Stimulated activated CD4-positive, alpha-beta T cell treated with anti-CD3 and anti-CD28 coated beads, Interleukin-15, amount 100 ng/mL, for 1 hour (primary cell): ENCODE results near the gene MDGA2.
"Not testable (repeated sequence)": the region's sequence is repeated elsewhere in the genome, so short reads cannot be mapped to it uniquely, and the experiment has no call there.

Experiments
- DNase-seq, 2 donors: peaks; one replicate each; pipeline ENCODE4 v3.0.0-alpha.2; 2020; ENCODE audit warnings: low read depth in 1 of 2, low spot score in 1 of 2

MDGA2 gene

DNA sequence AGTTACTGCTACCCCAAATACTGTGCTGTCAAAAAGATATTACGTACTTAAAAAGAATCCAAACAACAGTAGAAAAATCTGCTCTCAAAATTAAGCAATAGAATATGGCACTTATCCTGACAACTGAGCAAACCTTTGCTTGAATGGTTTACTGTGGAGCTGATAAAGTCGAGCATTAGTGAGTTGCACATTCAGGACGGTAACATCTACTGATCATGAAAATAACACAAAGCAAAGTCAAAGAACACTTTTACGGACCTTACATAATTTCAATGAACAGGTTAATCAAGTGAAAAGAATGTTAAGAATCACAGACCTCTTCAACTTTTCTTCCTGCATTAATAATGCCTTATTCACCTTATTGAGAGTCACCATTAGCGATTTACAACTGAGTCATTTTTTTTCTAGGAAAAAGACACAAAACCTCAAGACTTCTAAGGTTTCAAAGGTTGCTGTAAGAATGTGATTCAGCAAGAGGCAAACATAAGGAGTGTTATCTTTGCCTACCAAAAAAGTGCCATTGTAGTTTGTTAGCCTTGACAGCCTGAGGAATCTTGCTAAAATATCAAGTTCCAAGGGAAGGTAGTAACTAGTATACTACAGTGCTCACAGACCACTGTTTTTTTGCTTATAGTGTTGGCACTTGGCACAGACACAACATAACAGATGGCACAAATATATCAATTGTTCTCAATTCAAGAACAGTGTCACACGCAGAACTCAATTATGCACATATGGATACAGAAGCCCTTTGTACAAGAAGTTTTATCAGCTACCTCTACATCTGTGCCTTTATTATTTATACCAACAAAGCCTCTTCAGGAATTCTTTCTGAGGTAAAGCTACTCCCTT, 689.6 kb downstream of the MDGA2 start:
- DNase-seq: no peak

- DNase-seq: no peak
These were observed 702.1 kb downstream of the MDGA2 start for GRCh38 chr14:46973295-46973694.

DNA sequence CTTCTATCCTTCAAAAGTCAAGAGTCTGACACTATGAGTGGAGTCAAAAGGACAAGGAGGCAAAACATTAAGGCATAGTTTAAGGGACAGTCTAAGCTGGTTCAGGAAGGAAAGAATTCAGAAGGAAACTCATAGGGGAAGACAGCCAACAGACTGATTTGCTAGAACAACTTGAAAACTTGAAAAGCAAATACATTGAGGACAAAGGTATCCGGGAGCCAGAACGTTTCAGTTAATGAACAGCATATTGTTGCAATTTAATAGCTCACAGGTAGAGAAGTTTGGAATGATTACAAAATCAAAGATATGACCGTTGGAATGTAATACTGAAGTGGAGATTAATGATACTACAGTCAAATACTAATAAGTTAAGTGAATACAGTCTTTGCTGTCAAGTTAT, 711.0 kb downstream of the MDGA2 start:
- DNase-seq: no peak

DNA sequence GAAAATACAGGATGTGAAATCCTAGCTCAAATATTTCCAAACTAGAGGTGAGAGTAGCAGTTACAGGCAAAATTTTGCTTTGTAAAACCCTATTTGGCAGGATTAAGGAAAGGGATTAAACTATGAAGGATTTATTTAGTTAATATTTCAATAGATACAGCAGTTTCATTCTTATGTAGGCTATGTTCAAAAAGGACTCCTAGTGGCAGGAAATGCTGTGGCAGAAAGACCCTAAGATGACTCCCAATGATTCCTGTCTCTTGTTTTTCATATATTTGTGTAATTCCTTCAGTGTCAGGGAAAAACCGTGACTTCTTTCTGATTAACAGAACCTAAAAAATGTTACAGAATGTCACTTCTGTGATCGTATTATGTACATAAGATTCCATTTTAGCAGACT, 724.3 kb downstream of the MDGA2 start:
- DNase-seq: no peak

- no peak for DNase-seq
These were observed 734.8 kb downstream of the MDGA2 start for GRCh38 chr14:46940611-46941010.

- DNase-seq: no peak
These were observed 754.9 kb downstream of the MDGA2 start for GRCh38 chr14:46920542-46920941.

GRCh38 chr14:46915539-46915938, 759.9 kb downstream of the MDGA2 start:
- DNase-seq: not testable (repeated sequence)

DNA sequence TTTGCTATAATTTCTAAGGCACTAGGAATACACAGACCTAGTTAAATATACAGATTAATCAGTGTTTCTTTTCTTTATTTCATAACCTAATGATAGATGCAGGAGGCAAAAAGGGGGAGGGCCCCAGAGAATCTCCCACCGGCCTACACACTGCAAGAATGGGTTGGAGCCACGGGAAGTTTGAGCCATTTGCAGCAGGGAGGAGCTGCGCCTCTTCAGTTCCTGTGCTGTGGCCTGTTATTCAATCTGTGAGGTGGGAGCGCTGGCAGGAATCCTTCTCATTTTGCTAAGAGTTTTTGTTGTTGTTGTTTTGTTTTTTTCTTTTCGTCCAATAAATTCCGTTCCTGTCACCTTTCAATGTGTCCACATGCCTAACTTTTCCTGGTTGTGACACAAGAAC, 772.6 kb downstream of the MDGA2 start:
- DNase-seq: no peak

- DNase-seq: no peak
These were observed 780.9 kb downstream of the MDGA2 start for GRCh38 chr14:46894476-46894875.

DNA sequence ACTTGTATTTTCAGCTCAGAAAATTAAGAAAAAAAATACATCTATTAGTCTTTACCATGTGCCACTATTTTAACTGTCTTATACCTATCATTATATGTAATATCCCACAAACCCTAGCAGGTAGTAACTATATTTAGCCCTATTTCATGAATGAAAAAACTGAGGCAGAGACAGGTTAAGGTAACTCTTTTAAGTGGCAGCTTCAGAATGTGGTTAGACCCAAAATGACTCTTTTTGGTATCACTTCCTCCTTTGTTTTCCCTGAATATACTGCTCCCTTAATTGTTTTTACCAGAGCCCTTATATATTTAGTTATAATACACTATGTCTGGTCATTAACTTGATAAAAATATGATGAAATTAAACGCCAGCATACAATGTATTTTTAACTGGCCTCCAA, 788.3 kb downstream of the MDGA2 start:
- no peak for DNase-seq

DNA sequence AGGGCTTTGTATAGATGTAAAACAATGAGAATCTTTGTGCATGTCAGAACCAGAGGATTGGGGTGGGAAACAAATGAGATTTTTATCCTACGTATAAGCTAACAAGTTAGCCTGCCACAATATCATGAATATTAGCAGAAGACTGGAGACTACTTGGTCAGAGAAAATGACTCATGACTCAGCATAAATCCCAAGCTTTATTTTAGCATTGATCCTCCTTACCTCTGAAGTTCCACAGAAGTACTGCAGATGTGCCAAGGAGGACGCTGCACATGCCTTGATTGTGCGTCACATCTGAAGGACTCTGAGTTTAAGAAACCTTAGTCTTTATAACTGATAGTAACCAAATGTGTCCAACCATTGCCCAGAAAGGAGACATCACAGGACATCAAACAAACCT, 789.8 kb downstream of the MDGA2 start:
- no peak for DNase-seq

DNA sequence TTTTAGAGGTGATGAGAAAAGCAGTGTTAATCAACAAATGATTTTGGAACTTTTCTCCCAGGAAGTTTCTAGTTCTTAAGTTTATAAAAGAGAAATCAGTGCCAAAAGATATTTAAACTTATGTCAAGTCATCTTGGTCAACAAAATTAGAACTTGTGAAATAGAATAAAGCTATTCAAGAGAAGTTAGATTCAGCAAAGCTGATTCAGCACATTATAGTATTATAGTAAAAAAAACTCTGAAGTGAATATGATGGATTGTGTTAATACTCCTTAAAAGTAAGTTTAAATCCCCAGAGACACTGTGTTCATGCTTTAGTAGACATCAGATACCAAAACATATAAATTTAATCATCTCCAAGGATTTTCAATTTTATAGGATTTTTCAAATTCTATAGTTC, 813.7 kb downstream of the MDGA2 start:
- no peak for DNase-seq

- no peak for DNase-seq
These were observed 834.3 kb downstream of the MDGA2 start for GRCh38 chr14:46840944-46841720.

DNA sequence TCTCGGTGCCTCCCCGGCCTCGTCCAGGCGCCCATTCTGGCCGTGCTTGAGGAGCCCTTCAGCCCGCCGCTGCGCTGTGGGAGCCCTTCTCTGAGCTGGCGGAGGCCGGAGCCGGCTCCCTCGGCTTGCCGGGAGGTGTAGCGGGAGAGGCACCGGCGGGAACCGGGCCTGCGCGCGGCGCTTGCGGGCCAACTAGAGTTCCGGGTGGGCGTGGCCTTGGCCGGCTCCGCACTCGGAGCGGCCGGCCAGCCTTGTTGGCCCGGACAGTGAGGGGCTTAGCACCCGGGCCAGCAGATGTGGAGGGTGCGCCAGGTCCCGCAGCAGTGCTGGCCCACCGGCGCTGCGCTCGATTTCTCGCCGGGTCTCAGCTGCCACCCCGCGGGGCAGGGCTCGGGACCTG, 855.1 kb downstream of the MDGA2 start:
- DNase-seq: no peak

- DNase-seq: no peak
These were observed 856.3 kb downstream of the MDGA2 start for GRCh38 chr14:46819117-46819516.

DNA sequence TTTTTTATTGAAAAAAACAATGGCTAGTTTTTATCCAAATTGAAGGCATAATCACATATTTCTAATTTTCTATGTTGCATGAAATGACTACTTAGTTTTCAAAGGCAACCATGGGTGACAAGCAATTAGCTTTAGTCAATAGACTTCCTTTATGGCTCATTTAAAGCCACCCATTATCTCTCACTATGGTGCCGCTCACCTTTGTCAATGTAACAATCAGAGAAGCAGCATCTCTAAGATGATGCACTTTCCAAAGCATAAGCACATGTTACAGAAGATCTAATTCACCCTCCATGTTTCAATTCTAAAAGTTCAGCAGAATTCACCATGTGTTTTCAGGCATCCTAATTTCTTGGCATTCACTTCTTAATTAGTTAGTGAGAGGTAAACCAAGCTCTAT, 857.3 kb downstream of the MDGA2 start:
- no peak for DNase-seq

DNA sequence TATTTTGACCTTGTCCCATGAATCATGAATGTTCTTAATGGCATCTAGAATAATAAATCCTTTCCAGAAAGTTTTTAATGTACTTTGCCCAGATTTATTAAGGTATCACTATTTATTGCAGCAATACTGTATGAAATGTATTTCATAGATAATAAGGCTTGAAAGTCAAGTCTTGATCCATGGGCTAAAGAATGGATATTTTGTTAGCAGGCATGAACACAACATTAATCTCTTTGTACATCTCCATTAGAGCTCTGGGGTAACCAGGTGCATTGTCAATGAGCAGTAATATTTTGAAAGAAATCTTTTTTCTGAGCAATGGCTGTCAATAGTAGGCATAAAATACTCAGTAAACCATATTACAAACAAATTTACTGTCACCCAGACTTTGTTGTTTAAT, 882.3 kb downstream of the MDGA2 start:
- no peak for DNase-seq
